DMS153 (cell line): ENCODE data around the gene CYTH1.

Experiments used
- DNase-seq: peaks from one replicate; lab custom pipeline; 2025; lab: John Stamatoyannopoulos, UW

Gene CYTH1

DNA sequence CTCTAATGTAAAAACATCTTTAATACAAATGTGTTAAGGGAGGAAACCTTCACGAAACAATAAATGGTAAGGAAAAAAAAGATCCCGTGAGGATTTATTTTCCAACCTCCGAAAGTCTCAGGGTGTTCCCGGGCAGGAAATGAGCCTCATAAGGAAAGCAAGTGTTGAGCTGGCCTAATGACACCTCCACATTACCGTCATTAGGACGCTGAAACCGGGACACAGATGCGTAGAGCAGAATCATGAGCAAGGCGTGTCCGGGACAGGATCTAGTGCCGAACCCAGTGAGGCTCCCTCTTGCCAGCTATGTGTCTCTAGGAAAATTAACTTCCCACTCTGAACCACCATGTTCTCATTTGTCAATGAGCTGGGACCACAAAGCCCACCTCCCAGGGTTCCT lies 22.7 kb upstream of the CYTH1 start:
- no peak for DNase-seq

DNA sequence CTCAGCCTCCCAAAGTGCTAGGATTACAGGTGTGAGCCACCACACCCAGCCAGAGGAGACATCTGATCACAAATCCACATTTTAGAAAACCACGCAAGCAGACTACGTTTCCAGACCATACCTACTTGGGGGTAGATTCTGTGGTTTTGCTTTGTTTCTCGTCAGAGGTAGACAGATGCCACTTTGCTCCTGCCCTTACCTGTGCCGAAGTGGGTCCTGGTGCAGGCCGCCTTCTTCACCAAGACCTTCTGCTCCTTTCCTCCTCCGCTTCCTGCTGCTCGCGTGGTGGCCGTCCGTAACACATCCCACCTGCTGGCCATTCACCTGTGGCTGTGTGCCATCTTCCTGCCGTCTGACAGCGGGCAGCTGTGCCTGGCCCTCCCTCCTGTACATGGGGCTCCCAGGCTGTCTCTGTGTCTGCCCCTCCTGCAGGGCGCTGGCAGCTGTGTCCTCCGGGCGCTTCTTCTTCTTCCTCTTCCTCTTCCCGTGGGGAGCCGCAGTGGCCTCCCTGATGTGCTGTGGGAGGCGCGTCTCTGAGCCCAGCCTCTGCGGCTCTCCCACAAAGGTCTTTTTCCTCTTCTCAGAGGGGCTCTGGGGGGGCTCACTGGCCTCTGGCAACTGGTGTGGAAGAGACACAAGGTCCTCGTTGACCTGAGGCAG lies 21.2 kb upstream of the CYTH1 start:
- no peak for DNase-seq

DNA sequence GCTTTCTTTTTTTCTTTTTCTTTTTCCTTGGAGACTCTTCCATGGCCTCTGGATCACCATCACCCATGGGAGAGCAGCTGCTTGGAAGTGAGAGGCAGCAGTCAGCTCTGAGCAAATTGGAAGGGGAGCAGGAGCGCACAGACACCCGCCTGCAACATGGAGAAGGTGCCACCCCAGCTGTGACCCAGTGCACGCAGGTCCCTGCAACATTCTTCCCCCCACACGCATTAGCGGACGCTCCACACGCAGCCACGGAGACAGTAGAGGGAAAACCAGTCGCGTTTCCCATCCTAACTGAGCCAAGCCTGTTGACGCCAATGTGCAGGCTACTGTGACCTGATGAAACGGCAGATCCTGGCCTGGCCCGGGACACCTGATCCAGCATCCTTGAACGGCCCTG lies 20.4 kb upstream of the CYTH1 start:
- DNase-seq = no peak

DNA sequence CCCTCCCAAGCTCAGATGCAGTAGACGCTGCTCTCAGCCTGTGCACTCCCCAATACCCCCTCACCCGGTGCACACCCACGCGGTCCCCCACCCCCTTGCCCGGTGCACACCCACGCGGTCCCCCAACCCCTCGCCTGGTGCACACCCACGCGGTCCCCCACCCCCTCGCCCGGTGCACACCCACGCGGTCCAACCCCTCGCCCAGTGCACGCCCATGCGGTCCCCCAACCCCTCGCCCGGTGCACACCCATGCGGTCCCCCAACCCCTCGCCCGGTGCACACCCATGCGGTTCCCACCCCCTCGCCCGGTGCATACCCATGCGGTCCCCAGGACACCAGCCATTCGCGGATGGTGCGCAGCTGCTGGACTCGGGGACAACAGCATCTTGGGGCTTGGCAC lies 19.9 kb upstream of the CYTH1 start:
- DNase-seq = no peak

DNA sequence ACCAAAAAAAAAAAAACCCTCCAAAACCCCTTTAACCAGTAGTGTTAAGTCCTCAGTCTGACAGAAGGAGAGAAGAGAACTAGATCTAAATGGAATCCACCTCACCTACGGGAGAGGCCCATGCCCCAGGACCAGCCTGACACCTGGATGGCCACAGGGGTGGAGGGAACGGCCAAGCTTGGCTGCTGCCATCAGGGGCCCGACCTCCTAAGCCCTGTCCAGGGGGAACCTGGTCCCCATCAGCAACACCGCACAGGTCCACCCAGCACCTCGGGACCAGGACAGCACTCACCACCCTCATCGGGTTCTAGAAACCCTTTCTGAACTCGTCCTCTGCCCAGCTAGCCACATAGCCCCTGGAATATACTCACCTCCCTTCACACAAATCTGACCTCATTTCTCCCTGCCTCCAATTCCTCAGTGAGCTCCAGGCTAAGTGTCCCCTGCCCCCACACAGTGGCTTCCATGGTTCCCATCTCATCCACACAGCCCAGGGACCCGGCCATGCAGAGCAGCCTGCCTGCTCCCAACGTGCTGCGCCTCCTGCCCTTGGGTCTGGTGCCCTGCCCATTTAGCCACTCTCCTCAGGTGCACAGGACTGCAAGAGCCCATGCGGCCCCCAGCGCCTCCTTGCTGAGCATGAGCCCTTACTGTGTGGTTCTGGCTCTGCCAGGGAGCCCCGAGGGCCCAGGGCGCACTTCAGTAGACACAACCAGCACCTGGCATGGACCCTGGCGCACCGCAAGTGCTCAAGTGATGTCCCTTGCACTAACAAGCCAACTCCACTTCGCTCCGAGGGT lies 18.3 kb upstream of the CYTH1 start:
- DNase-seq = no peak

DNA sequence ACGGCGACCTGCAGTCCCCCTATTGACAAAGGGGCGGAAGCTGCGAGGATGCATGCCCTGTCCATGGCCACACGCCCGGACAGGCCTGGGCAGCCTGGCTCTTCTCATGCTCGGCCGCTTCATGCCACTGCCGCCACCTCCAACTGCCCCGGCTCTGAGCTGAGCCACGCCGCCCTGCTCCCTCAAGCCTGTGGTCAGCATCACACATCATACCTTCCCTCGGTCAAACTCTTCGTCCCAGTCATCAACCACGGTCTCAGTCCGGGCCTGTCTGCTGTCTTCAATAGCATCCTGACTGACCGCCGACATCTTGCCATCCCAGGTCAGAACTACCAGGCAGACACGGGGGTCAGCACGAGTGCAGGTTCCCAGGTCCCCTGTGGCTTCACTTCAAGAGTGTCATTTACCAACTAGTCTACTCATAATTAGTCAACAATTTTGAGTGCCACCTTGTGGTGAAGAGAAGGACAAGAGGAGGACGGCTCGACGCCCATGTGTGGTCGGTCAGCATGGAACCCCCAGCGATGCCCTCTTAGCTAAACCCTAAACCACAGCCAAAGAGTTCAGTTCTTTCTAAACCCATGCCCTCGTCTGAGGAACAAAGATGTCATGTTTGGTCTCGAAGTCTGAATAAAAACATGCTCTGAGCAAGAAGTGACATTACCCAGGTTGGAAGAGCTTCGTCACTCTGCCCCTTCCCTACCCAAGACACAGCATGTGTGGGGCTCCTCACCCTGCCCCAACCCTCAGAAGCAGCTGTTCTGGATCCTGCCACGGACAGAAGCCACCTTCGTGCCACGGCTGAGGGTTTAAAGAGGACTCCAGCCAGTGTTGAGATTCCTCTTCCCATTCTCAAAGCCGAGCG lies 16.9 kb upstream of the CYTH1 start:
- no peak for DNase-seq

DNA sequence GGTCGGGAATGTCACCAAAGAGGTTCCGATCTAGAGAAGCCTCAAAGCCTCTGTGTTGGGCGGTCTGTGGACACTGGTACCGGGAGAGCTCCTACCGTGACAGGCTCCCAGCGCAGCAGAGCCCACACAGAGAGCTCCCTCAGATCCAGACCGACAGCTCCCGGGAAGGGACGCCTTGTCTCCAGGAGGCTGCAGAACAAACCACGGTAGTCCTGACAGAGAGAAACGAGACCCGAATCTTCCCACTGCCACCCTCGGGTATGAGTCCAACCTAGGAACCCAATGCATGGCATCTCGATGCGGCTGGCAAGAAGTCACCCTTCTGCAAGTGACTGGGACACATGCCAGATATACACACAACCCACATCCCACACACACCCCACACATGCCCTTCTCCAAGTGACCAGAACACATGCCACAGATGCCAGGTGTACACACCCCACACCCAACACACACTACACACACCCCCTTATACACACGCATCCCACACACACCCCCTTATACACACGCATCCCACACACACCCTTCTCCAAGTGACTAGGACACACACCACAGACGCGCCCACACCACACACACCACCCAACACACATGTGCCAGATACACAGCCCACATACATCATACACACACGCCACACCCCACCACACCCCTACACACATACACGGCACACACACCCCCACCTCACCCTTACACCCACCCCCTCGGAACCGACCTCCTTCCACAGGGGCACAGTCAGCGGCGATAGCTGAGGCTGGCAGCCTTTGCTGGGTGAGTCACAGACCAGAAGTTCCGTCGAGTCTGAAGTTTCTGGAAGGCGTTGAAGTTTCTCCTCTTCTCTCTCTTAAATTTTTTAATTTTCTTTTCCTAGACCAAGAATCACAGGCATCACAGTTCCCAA lies 15.9 kb upstream of the CYTH1 start:
- no peak for DNase-seq

DNA sequence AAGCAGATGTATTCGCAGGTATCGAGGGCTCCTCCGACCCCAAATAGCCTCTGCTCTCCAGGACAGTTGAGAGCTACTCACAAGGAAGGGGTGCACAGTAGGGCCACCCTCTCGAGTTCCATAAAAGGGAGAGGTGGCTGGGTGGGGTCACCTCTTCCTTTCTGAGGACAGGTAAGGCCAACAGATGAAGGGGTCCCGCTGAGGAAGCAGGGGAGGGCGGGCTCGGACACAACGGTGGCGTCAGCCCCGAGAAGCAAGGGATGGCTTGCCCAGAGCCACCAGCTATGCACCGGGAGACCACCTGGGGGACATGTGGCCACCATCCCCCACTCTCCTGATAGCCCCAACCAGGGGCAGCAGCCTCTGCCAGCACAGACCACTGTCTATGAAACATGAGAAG lies 15.1 kb upstream of the CYTH1 start:
- DNase-seq = no peak

DNA sequence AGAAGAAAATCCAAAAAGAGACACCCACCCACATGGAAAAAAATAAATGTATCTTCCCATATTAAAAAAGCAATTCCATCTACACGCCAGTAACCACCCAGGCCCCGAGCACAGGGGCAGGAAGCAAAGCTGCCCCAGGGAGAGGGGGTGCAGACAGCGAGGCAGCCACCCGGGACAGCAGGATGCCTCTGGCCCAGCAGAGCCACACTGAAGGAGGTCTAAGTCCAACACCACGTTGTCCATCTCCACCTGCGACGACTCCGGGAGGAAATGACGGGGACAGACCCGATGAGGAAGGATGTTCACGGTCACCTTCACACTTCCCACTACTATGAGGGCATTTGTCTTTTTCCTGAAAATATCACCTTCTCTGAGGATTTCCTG lies 14.4 kb upstream of the CYTH1 start:
- DNase-seq = no peak

DNA sequence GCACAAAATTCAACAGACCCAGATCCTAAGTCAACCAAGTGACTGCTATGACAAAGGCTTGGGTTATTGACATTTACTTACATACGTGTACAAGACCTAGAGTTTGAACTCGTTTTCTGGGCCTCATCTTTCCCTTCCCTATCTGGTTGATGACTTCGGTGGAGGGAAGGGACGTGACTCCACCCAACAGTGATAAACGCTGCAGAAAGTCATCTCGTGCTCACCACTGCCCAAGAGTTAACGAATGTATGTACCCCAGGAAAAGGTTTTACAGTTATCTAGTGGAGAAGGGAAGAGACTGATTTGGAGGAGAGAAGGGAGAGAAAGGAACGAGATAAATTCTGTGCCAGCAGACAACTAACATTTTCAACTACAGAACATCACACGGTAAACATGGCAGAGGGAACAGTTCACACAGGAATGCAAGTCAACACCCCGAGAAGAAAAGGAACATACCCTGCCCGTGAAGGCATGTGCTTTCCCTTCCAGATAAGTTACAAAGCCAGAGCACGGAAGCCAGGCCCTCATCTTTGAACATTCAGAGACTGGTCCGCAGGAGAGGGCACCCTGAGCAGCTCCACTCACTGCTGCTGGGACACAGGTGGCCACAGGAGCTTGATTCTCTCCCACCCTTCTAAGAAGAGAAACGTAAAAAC lies 13.9 kb upstream of the CYTH1 start:
- no peak for DNase-seq

DNA sequence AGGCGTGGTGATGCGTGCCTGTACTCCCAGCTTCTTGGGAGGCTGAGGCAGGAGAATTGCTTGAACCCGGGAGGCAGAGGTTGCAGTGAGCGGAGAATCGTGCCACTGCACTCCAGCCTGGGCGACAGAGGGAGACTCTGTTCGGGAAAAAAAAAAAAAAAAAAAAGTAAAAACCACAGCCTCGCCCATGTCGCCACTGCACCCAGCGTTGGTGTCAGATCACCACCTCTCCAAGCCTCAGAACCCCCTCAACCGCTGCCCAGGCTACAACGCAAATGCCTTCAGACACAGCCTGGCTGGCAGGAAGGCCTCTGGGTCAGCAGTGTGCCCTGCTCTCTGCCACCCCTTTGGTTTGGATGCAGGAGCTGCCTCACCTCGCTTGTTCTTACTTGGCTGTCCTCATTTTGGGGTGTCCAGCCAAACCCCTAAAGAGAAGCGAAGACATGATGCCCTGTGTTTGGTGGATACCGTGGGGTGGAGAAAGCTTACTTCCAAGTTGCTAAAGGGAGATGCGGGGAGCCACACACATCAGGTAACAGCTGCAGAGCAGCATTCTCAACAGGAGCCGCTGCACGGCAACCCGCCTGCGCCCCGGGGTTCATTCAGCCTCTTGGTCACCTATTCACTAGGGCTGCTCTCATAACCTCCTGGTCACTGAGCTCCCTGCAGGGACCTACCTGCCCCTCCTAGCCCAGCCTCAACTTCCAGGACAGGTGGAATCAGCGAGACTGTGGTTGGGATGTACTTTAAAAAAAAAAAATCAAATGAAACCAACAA lies 13.0 kb upstream of the CYTH1 start:
- no peak for DNase-seq

DNA sequence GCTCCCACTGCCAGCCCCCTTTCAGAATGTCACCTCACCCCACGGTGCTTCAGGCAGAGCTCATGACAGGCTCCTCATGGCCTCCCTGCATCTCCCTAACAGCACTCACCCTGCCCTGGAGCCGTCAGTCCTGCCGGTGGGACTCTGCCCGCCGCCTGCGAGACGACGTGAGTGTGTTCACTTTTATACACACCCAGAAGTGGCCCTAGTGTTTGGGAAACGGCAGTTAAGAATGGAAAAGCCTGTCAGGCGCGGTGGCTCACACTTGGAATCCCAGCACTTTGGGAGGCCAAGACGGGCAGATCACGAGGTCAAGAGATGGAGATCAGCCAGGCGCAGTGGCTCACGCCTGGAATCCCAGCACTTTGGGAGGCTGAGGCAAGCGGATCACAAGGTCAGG lies 12.3 kb upstream of the CYTH1 start:
- no peak for DNase-seq

DNA sequence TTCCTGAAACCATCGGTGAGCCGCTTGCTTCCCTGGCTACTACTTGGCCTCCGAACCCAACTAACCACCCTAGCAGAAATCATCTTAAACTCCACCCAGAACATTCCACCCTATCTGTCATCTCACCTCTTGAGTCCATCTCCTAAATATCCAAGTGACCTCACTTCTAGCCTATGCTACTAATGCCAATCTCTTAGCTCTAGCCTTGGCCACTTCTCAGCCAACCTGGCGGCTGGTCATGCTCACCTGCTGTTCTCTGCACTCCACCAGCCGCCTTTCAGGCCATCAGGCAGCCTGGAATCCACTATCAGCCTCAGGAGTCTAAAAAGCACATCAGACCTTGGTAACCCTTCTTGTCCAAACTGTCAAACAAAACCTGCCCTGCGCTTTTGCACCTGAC lies 11.9 kb upstream of the CYTH1 start:
- DNase-seq = no peak

DNA sequence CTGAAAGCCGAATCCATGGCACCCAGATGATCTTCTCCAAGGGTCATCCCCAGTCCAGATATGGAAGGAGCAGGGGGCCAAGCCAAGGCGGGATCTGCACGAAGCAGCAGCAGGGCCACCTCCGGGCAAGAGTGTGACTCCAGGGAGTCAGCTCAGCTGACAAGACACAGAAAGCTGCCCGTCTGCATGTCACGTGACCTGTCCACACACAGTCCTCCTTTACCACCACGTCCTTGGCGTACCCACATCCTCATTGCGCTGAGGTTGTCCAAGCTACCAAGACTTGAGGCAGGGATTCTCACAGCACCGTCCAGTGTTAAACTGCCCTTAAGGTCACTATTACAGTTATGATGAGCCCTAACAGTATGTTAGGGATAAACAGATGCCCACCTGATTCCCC lies 11.3 kb upstream of the CYTH1 start:
- no peak for DNase-seq

DNA sequence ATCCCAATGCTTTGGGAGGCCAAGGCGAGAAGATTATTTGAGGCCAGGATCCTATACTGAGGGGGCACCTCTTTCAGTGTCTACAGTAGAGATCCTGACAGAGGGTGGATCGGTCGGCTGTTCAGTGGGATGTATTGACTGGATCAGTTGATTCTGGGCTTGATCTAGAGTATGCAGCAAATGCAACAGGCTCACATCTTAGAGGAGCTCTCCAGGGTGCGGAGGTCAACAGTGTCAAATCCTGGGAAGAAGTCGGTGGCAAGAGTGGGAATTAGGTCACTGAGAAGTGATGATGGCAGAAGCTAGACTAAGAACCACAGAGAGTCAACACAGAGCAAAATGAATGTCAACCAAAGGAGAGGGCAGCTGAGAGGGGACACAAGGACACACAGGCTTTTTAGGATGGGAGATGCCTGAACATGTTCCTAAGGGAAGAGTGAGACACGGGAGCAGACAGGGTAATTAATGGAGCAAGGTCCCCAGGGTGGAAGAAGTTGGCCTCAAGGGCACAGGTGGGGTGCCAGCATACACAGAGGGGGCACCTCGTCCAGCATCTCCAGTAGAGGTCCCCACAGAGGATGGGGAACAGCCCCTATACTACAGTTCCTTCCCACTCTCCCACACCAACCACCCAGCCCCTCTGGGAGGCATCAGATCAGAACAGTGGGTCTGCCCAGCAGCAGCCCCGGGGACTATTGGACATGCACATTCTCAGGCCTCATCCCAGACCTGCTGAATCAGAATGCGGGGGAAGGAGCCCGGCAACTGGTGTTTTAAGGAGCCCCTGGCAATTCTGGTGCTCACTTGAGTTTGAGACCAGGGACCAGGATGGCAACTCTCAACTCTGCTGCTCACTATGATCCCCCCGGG lies 10.0 kb upstream of the CYTH1 start:
- DNase-seq = no peak

DNA sequence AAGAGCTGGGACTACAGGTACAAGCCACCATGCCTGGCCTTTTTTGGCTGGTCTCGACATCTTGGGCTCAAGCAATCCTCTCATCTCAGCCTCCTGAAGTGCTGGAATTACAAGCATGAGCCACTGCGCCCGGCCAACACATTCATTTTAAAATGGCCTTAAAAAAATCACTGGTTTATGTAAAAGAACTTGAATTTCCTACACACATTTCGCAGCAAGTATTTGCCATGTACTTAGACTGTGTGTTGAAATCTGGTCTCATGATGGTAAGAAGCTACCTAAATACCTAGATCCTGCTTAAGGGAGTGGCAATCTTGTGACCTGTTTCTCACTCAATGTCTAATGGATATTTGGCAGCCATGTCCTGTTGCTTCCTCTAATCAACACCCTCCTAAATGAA lies 8.5 kb upstream of the CYTH1 start:
- no peak for DNase-seq

DNA sequence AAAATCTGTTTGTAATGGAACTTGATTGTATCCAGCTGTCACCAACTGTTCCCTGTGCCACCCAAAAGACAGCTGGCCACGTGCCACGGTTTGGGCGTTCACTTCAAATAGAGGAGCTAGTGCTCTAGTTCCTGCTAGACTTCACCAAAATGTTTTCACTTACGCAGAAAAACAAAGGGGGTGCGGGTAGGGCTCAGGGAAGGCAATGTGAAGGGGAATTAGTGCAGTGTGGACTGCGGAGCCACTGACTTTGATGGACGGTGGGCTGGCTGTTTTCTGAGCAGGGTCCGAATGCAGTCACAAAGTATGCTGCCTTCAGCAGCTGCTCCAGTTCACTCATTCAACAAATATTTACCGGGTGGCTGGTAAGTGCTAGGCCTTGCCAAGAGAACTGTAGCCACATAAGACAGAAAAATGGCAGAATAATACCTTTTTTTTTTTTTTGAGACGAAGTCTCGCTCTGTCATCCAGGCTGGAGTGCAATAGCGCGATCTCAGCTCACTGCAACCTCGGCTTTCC lies 7.6 kb upstream of the CYTH1 start:
- DNase-seq = peak; percentile 44

DNA sequence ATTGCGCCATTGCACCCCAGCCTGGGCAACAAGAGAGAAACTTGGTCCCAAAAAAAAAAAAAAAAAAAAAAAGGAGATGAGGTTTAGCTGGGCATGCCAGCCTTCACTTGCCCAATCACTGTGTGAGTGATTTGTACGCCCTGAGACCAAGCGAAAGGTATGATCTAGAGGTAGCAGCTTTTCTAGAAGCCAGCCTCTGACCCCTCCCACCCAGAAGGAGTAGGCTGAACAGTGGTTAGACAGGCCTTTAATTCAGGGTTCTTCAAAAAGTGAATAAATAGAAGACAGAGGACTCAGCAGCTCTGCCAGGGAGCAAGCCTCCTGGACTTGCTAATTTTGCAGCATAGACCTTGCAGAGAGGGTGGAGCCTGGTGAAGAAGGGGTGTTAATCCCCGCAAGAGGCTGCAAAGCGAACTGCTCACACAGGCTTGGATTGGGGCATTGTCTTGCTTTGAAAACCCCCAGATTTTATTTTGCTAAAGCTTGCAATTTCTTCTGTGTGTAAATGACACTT lies 7.1 kb upstream of the CYTH1 start:
- no peak for DNase-seq

DNA sequence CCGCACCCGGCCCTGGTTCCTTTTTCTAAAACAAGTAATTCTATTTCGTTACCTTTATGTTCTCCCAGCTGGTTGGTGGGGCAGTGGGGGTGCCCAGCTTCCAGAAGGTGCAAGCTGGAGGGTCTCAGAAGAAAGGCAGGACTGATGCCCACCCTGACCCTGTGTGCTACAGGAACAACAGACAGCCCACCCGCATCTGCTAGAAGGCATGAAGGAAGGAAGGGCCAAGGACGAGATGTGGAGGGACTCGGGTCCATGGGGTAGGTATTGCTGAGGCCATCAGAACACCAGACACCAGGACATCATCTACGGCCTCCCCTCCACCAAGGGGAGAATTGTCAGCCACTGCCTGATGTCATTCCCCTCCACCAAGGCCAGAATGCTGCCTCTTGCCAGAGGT lies 6.4 kb upstream of the CYTH1 start:
- no peak for DNase-seq
